WTC11 (cell line): ENCODE results near the gene MAP3K7. TPM values are rescaled to one million over a fixed set of nuclear protein-coding genes. Genes with fewer than 3 reads are reported as not detected.

ENCODE experiments used
- ATAC-seq: fragments of 200-7000 bp; cut with Tn5 transposase; 2 replicates; pipeline ENCODE4 v1.10.0; 2021; ENCODE audit warnings: mild to moderate bottlenecking, moderate library complexity
- CTCF ChIA-PET: fragments of 300-600 bp; sonication (Branson Sonifier 250); formaldehyde crosslinking; loops from one replicate; lab custom pipeline; 2021; ENCODE audit warnings: antibody characterized with exemption; lab: Charles Lee
- POLR2A ChIA-PET: fragments of 350-600 bp; sonication (Branson Sonifier 250); formaldehyde crosslinking; loops from one replicate; lab custom pipeline; 2021; ENCODE audit warnings: antibody characterized with exemption; lab: Charles Lee
- DNase-seq: peaks from one replicate; pipeline ENCODE4 v3.0.0; 2021; ENCODE audit warnings: low spot score
- H3K27ac Mint-ChIP-seq: 2 replicates; pipeline ENCODE4 v1.8.0; 2021; ENCODE audit warnings: mixed read lengths
- H3K27me3 Mint-ChIP-seq: 2 replicates; pipeline ENCODE4 v1.8.0; 2021; ENCODE audit warnings: low read depth, mild to moderate bottlenecking, moderate library complexity, mixed read lengths
- H3K36me3 Mint-ChIP-seq: 2 replicates; pipeline ENCODE4 v1.8.0; 2021; ENCODE audit warnings: mixed read lengths
- H3K4me1 Mint-ChIP-seq: 2 replicates; pipeline ENCODE4 v1.8.0; 2022; ENCODE audit warnings: mixed read lengths
- H3K4me3 Mint-ChIP-seq: 2 replicates; pipeline ENCODE4 v1.8.0; 2021; ENCODE audit warnings: mild to moderate bottlenecking, moderate library complexity, mixed read lengths
- H3K9me3 Mint-ChIP-seq: 2 replicates; pipeline ENCODE4 v1.8.0; 2021; ENCODE audit warnings: mixed read lengths
- CBFB ChIP-seq: sonication (generic); formaldehyde crosslinking; IDR thresholded peaks from 2 replicates; pipeline ENCODE4 v1.8.1; 2022; ENCODE audit warnings: mild to moderate bottlenecking, low read depth, missing genetic modification reagents
- ERG ChIP-seq: fragments of 250-450 bp; sonication (Bioruptor Pico); IDR thresholded peaks from 2 replicates; pipeline ENCODE4 v1.8.0; 2021; ENCODE audit warnings: mild to moderate bottlenecking
- ESRRA ChIP-seq: sonication (generic); formaldehyde crosslinking; IDR thresholded peaks from 2 replicates; pipeline ENCODE4 v1.8.1; 2022; ENCODE audit warnings: mild to moderate bottlenecking, missing genetic modification reagents, borderline replicate concordance
- FOXP1 ChIP-seq: sonication (generic); formaldehyde crosslinking; IDR thresholded peaks from 2 replicates; pipeline ENCODE4 v1.8.0; 2022; ENCODE audit warnings: missing genetic modification reagents, mild to moderate bottlenecking, moderate library complexity, borderline replicate concordance
- FOXP4 ChIP-seq: sonication (generic); formaldehyde crosslinking; IDR thresholded peaks from 2 replicates; pipeline ENCODE4 v1.8.0; 2022; ENCODE audit warnings: mild to moderate bottlenecking, missing genetic modification reagents
- HMGXB4 ChIP-seq: sonication (generic); formaldehyde crosslinking; IDR thresholded peaks from 2 replicates; pipeline ENCODE4 v1.8.1; 2023; ENCODE audit warnings: mild to moderate bottlenecking, moderate library complexity, missing genetic modification reagents
- MAX ChIP-seq: sonication (generic); formaldehyde crosslinking; IDR thresholded peaks from 2 replicates; pipeline ENCODE4 v1.8.0; 2022; ENCODE audit warnings: mild to moderate bottlenecking, missing genetic modification reagents
- MYBL2 ChIP-seq: sonication (generic); formaldehyde crosslinking; IDR thresholded peaks from 2 replicates; pipeline ENCODE4 v1.8.1; 2023; ENCODE audit warnings: mild to moderate bottlenecking, moderate library complexity, missing genetic modification reagents
- SOX15 ChIP-seq: fragments of 250-450 bp; sonication (Bioruptor Pico); IDR thresholded peaks from 2 replicates; pipeline ENCODE4 v1.9.0; 2021; ENCODE audit warnings: mild to moderate bottlenecking
- SP1 ChIP-seq: sonication (generic); formaldehyde crosslinking; conservative IDR thresholded peaks from 2 replicates; pipeline ENCODE4 v1.8.1; 2022; ENCODE audit warnings: missing genetic modification reagents
- TEAD4 ChIP-seq: sonication (generic); formaldehyde crosslinking; IDR thresholded peaks from 2 replicates; pipeline ENCODE4 v1.8.0; 2022; ENCODE audit warnings: mild to moderate bottlenecking, missing genetic modification reagents
- USF1 ChIP-seq: sonication (generic); formaldehyde crosslinking; IDR thresholded peaks from 2 replicates; pipeline ENCODE4 v1.8.0; 2022; ENCODE audit warnings: mild to moderate bottlenecking, missing genetic modification reagents
- total RNA-seq: library from RNA; stranded (reverse); gene quantifications from 3 replicates; pipeline ENCODE4 v1.2.3, GENCODE V29; 2021
- TF ChIP-seq, protein P1 (sequence below): fragments of 250-450 bp; sonication (Bioruptor Pico); conservative IDR thresholded peaks from 2 replicates; pipeline ENCODE4 v1.9.0; 2021; ENCODE audit warnings: mild to moderate bottlenecking
- TF ChIP-seq, protein P2 (sequence below): sonication (generic); formaldehyde crosslinking; IDR thresholded peaks from 2 replicates; pipeline ENCODE4 v1.8.1; 2023; ENCODE audit warnings: mild to moderate bottlenecking, missing genetic modification reagents, moderate library complexity

The MAP3K7 gene
- total RNA-seq, 1 experiment from 2014 or later, result 36.7 TPM

- TF ChIP-seq, protein P1, sequence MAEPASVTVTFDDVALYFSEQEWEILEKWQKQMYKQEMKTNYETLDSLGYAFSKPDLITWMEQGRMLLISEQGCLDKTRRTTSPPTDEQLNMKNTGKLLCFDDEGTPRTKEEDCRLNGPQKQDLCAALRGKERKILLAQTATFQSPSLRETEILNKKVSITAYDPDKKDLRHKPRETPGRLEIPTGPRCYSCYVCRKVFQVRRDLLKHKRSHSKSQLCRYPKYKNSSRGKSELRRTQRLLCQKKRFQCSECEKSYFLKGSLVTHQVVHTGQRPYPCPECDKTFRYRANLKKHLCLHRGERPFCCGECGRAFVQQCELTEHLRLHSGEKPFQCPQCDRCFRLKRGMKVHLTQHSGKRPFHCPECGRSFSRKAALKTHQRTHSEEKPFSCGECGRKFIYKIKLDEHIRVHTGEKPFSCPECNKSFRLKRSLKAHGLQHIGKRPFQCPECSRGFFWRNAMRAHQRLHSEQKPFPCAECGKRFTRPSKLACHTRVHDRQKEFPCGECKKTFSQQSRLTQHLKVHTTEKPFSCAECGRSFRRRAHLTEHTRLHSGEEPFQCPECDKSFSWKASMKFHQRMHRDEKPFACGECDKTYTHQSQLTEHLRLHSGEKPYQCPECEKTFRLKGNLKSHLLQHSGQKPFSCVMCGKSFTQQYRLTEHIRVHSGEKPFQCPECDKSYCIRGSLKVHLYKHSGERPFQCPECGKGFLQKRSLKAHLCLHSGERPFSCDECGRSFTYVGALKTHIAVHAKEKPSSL, result no peak
Measured at GRCh38 chr6:90619221-90619620, 32.3 kb upstream of the MAP3K7 start (continued).

GRCh38 chr6:90612313-90612680 is 25.4 kb upstream of the MAP3K7 start:
- no peaks in the 10 kb centered on the region for H3K36me3 Mint-ChIP-seq
- ATAC-seq (no peak), DNase-seq (no peak)
- H3K4me3 Mint-ChIP-seq, result peak overlapping the region; percentile 87
- TF ChIP-seq TEAD4, result no peak
- no peak for TF ChIP-seq HMGXB4 (CRISPR knock-in tag)
- ChIA-PET POLR2A (no interaction called here), CTCF (interaction anchor here (1.0 to 3.0 kb wide), 4 partner anchors 11 to 469 kb away, joined by 3 to 9 read pairs (median 6); no protein-coding TSS in a partner anchor)
- peaks cover 58% of the 10 kb centered on the region for H3K4me1 Mint-ChIP-seq
- no peak overlapping the region for H3K27ac Mint-ChIP-seq
- peaks cover 7% of the 10 kb centered on the region for H3K27me3 Mint-ChIP-seq
- H3K9me3 Mint-ChIP-seq, result no peaks in the 10 kb centered on the region

- H3K27ac Mint-ChIP-seq, result peak overlapping the region; percentile 82
- peaks cover 1% of the 10 kb centered on the region for H3K9me3 Mint-ChIP-seq
- ATAC-seq, result peak; percentile 12
- H3K4me1 Mint-ChIP-seq, result peaks cover 59% of the 10 kb centered on the region
- no peak for TF ChIP-seq USF1
- TF ChIP-seq MYBL2 (CRISPR knock-in tag), result 0 out of 2 replicates have a peak, but pooled peaks have one; percentile 35
- no peak for TF ChIP-seq SOX15 (CRISPR knock-in tag)
- ChIA-PET CTCF (interaction anchor here (1.0 to 3.0 kb wide), 4 partner anchors 12 to 470 kb away, joined by 3 to 9 read pairs (median 6); no protein-coding TSS in a partner anchor), POLR2A (interaction anchor here (0.9 to 1.2 kb wide), 2 partner anchors 10 to 90 kb away, joined by 3 to 4 read pairs; no protein-coding TSS in a partner anchor)
- no peak for DNase-seq
- H3K4me3 Mint-ChIP-seq, result peak overlapping the region; percentile 87
- H3K36me3 Mint-ChIP-seq, result no peaks in the 10 kb centered on the region
- H3K27me3 Mint-ChIP-seq, result peaks cover 7% of the 10 kb centered on the region
Measured at GRCh38 chr6:90611543-90612312, 24.9 kb upstream of the MAP3K7 start.

- peaks cover 4% of the 10 kb centered on the region for H3K9me3 Mint-ChIP-seq
- H3K4me3 Mint-ChIP-seq, result peak overlapping the region; percentile 87
- no peaks in the 10 kb centered on the region for H3K36me3 Mint-ChIP-seq
- peaks cover 7% of the 10 kb centered on the region for H3K27me3 Mint-ChIP-seq
- DNase-seq, result peak; percentile 68
- ATAC-seq, result peak; percentile 65
- H3K4me1 Mint-ChIP-seq, result peaks cover 61% of the 10 kb centered on the region
- ChIA-PET CTCF (interaction anchor here (1.1 to 3.0 kb wide), 11 partner anchors 13 to 924 kb away, joined by 3 to 9 read pairs (median 4); no protein-coding TSS in a partner anchor), POLR2A (interaction anchor here (0.6 to 1.2 kb wide), 5 partner anchors 9 to 128 kb away, joined by 3 to 4 read pairs (median 3); no protein-coding TSS in a partner anchor)
- H3K27ac Mint-ChIP-seq, result peak overlapping the region; percentile 82
- TF ChIP-seq FOXP4 (peak; percentile 34; the same call in 1 of the 2 replicates), ESRRA (CRISPR knock-in tag) (peak; percentile 96; the same call in 1 of the 2 replicates), MYBL2 (CRISPR knock-in tag) (0 out of 2 replicates have a peak, but pooled peaks have one; percentile 34), ERG (CRISPR knock-in tag) (no peak), HMGXB4 (CRISPR knock-in tag) (peak; percentile 77; the same call in 1 of the 2 replicates), FOXP1 (CRISPR knock-in tag) (peak; percentile 84; the same call in 1 of the 2 replicates), CBFB (CRISPR knock-in tag) (0 out of 2 replicates have a peak, but pooled peaks have one; percentile 24), MAX (peak; percentile 79), SP1 (CRISPR knock-in tag) (0 out of 2 replicates have a peak, but pooled peaks have one; percentile 14)
- TF ChIP-seq, protein P2, sequence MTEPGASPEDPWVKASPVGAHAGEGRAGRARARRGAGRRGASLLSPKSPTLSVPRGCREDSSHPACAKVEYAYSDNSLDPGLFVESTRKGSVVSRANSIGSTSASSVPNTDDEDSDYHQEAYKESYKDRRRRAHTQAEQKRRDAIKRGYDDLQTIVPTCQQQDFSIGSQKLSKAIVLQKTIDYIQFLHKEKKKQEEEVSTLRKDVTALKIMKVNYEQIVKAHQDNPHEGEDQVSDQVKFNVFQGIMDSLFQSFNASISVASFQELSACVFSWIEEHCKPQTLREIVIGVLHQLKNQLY (CRISPR knock-in tag), result no peak
Measured at GRCh38 chr6:90610751-90611542, 24.1 kb upstream of the MAP3K7 start.
